ENCODE measurements around the gene INVS.

Gene INVS

GRCh38 chr9:100340224-100340623 lies 241.2 kb downstream of the INVS start:
- DNase-seq, result no peak

GRCh38 chr9:100341889-100342288 lies 242.8 kb downstream of the INVS start:
- DNase-seq, result no peak

- DNase-seq, result no peak
Observed at GRCh38 chr9:100346836-100347235, 247.8 kb downstream of the INVS start.

GRCh38 chr9:100350188-100350587 lies 251.1 kb downstream of the INVS start:
- no peak for DNase-seq
